ENCODE results near the gene ESR1. TPM values are rescaled to one million over a fixed set of nuclear protein-coding genes. Genes with fewer than 3 reads are reported as not detected.

Gene ESR1
- total RNA-seq, 1 experiment from 2014 or later: 0.98 TPM

GRCh38 chr6:152130441-152130840 lies 323.0 kb downstream of the ESR1 start:
- H3K36me3 Mint-ChIP-seq: no peaks in the 10 kb centered on the region
- TF ChIP-seq CREM (CRISPR knock-in tag; IDR thresholded peaks at IDR 0.05) (no peak), CBFB (CRISPR knock-in tag; IDR thresholded peaks at IDR 0.05; ENCODE audit: low read depth) (no peak), ZNF416 (CRISPR knock-in tag; IDR thresholded peaks at IDR 0.05) (no peak), RORB (CRISPR knock-in tag; IDR thresholded peaks at IDR 0.05) (no peak), PRDM15 (CRISPR knock-in tag; IDR thresholded peaks at IDR 0.05) (no peak), MAX (CRISPR knock-in tag; IDR thresholded peaks at IDR 0.05) (no peak), MLX (CRISPR knock-in tag; IDR thresholded peaks at IDR 0.05) (no peak), TCF7 (CRISPR knock-in tag; IDR thresholded peaks at IDR 0.05; ENCODE audit: low read depth) (no peak), GABPB1 (CRISPR knock-in tag; IDR thresholded peaks at IDR 0.05) (no peak), ZNF317 (CRISPR knock-in tag; IDR thresholded peaks at IDR 0.05; ENCODE audit: borderline replicate concordance, low read depth) (no peak), ARID4B (CRISPR knock-in tag; IDR thresholded peaks at IDR 0.05; ENCODE audit: borderline replicate concordance) (no peak), HMGA2 (CRISPR knock-in tag; IDR thresholded peaks at IDR 0.05) (no peak), ATF1 (CRISPR knock-in tag; IDR thresholded peaks at IDR 0.05) (no peak), ZMAT4 (CRISPR knock-in tag; IDR thresholded peaks at IDR 0.05) (no peak), ZNF396 (CRISPR knock-in tag; IDR thresholded peaks at IDR 0.05; ENCODE audit: borderline replicate concordance) (no peak), IRF2 (CRISPR knock-in tag; IDR thresholded peaks at IDR 0.05; ENCODE audit: borderline replicate concordance, low read depth) (no peak), GRHL2 (CRISPR knock-in tag; IDR thresholded peaks at IDR 0.05; ENCODE audit: insufficient replicate concordance, severe bottlenecking) (no peak), NR1H2 (CRISPR knock-in tag; IDR thresholded peaks at IDR 0.05) (no peak), AFF4 (CRISPR knock-in tag; IDR thresholded peaks at IDR 0.05; ENCODE audit: borderline replicate concordance) (no peak), MYBL2 (CRISPR knock-in tag; IDR thresholded peaks at IDR 0.05) (no peak)
- H3K9me3 Mint-ChIP-seq: no peaks in the 10 kb centered on the region
- CTCF ChIA-PET: no interaction called here
- H3K27me3 Mint-ChIP-seq (ENCODE audit: low read depth): no peaks in the 10 kb centered on the region
- ATAC-seq (no peak), DNase-seq (ENCODE audit: low spot score) (no peak)
- H3K4me1 Mint-ChIP-seq: peaks cover 5% of the 10 kb centered on the region
- H3K4me3 Mint-ChIP-seq: no peak overlapping the region
- POLR2A ChIA-PET: no interaction called here
- no peak overlapping the region for H3K27ac Mint-ChIP-seq
